WTC11 (cell line): ENCODE measurements around the gene RYR3. TPM values are rescaled to one million over a fixed set of nuclear protein-coding genes. Genes with fewer than 3 reads are reported as not detected.

ENCODE experiments used
- ATAC-seq: fragments of 200-7000 bp; cut with Tn5 transposase; 2 replicates; pipeline ENCODE4 v1.10.0; 2021; ENCODE audit warnings: mild to moderate bottlenecking, moderate library complexity
- CTCF ChIA-PET: fragments of 300-600 bp; sonication (Branson Sonifier 250); formaldehyde crosslinking; loops from one replicate; lab custom pipeline; 2021; ENCODE audit warnings: antibody characterized with exemption; lab: Charles Lee
- POLR2A ChIA-PET: fragments of 350-600 bp; sonication (Branson Sonifier 250); formaldehyde crosslinking; loops from one replicate; lab custom pipeline; 2021; ENCODE audit warnings: antibody characterized with exemption; lab: Charles Lee
- DNase-seq: peaks from one replicate; pipeline ENCODE4 v3.0.0; 2021; ENCODE audit warnings: low spot score
- H3K27ac Mint-ChIP-seq: 2 replicates; pipeline ENCODE4 v1.8.0; 2021; ENCODE audit warnings: mixed read lengths
- H3K27me3 Mint-ChIP-seq: 2 replicates; pipeline ENCODE4 v1.8.0; 2021; ENCODE audit warnings: low read depth, mild to moderate bottlenecking, moderate library complexity, mixed read lengths
- H3K36me3 Mint-ChIP-seq: 2 replicates; pipeline ENCODE4 v1.8.0; 2021; ENCODE audit warnings: mixed read lengths
- H3K4me1 Mint-ChIP-seq: 2 replicates; pipeline ENCODE4 v1.8.0; 2022; ENCODE audit warnings: mixed read lengths
- H3K4me3 Mint-ChIP-seq: 2 replicates; pipeline ENCODE4 v1.8.0; 2021; ENCODE audit warnings: mild to moderate bottlenecking, moderate library complexity, mixed read lengths
- H3K9me3 Mint-ChIP-seq: 2 replicates; pipeline ENCODE4 v1.8.0; 2021; ENCODE audit warnings: mixed read lengths
- AFF4 ChIP-seq: sonication (generic); formaldehyde crosslinking; IDR thresholded peaks from 2 replicates; pipeline ENCODE4 v1.8.1; 2023; ENCODE audit warnings: mild to moderate bottlenecking, missing genetic modification reagents, borderline replicate concordance
- AR ChIP-seq: fragments of 250-450 bp; sonication (Bioruptor Pico); IDR thresholded peaks from 2 replicates; pipeline ENCODE4 v1.9.0; 2021; ENCODE audit warnings: mild to moderate bottlenecking
- CREB1 ChIP-seq: sonication (generic); formaldehyde crosslinking; IDR thresholded peaks from 2 replicates; pipeline ENCODE4 v1.8.0; 2023; ENCODE audit warnings: mild to moderate bottlenecking, missing genetic modification reagents
- GABPB1 ChIP-seq: sonication (generic); formaldehyde crosslinking; IDR thresholded peaks from 2 replicates; pipeline ENCODE4 v1.8.1; 2023; ENCODE audit warnings: mild to moderate bottlenecking, missing genetic modification reagents
- GRHL2 ChIP-seq: fragments of 250-450 bp; sonication (Bioruptor Pico); IDR thresholded peaks from 2 replicates; pipeline ENCODE4 v1.8.0; 2022; ENCODE audit warnings: mild to moderate bottlenecking, moderate library complexity; ENCODE audit not compliant: insufficient replicate concordance, severe bottlenecking
- HMGA2 ChIP-seq: fragments of 250-450 bp; sonication (Bioruptor Pico); IDR thresholded peaks from 2 replicates; pipeline ENCODE4 v1.4.0; 2021; ENCODE audit warnings: mild to moderate bottlenecking, moderate library complexity
- MAX ChIP-seq: sonication (generic); formaldehyde crosslinking; IDR thresholded peaks from 2 replicates; pipeline ENCODE4 v1.8.0; 2022; ENCODE audit warnings: mild to moderate bottlenecking, missing genetic modification reagents
- MLX ChIP-seq: sonication (generic); formaldehyde crosslinking; IDR thresholded peaks from 2 replicates; pipeline ENCODE4 v1.8.1; 2023; ENCODE audit warnings: mild to moderate bottlenecking, missing genetic modification reagents, moderate library complexity
- MXD4 ChIP-seq: fragments of 250-450 bp; sonication (Bioruptor Pico); IDR thresholded peaks from 2 replicates; pipeline ENCODE4 v1.8.0; 2021; ENCODE audit warnings: mild to moderate bottlenecking, moderate library complexity, borderline replicate concordance
- NFYB ChIP-seq: sonication (generic); formaldehyde crosslinking; conservative IDR thresholded peaks from 2 replicates; pipeline ENCODE4 v1.8.0; 2022; ENCODE audit warnings: low read depth, missing genetic modification reagents
- SMAD3 ChIP-seq: sonication (generic); formaldehyde crosslinking; IDR thresholded peaks from 2 replicates; pipeline ENCODE4 v1.8.0; 2022; ENCODE audit warnings: missing genetic modification reagents, mild to moderate bottlenecking, borderline replicate concordance
- SMAD4 ChIP-seq: sonication (generic); formaldehyde crosslinking; IDR thresholded peaks from 2 replicates; pipeline ENCODE4 v1.8.0; 2022; ENCODE audit warnings: mild to moderate bottlenecking, missing genetic modification reagents
- TCF7 ChIP-seq: sonication (generic); formaldehyde crosslinking; IDR thresholded peaks from 2 replicates; pipeline ENCODE4 v1.8.0; 2022; ENCODE audit warnings: mild to moderate bottlenecking, low read depth, missing genetic modification reagents, moderate library complexity
- ZBTB21 ChIP-seq: sonication (generic); formaldehyde crosslinking; IDR thresholded peaks from 2 replicates; pipeline ENCODE4 v1.8.1; 2023; ENCODE audit warnings: mild to moderate bottlenecking, missing genetic modification reagents, borderline replicate concordance
- ZNF263 ChIP-seq: sonication (generic); formaldehyde crosslinking; IDR thresholded peaks from 2 replicates; pipeline ENCODE4 v1.8.1; 2022; ENCODE audit warnings: low read depth, mild to moderate bottlenecking, moderate library complexity, missing genetic modification reagents
- ZNF416 ChIP-seq: fragments of 250-450 bp; sonication (Bioruptor Pico); IDR thresholded peaks from 2 replicates; pipeline ENCODE4 v1.9.0; 2021; ENCODE audit warnings: mild to moderate bottlenecking, inconsistent platforms
- total RNA-seq: library from RNA; stranded (reverse); gene quantifications from 3 replicates; pipeline ENCODE4 v1.2.3, GENCODE V29; 2021
- TF ChIP-seq, protein P1 (sequence below): sonication (generic); formaldehyde crosslinking; IDR thresholded peaks from 2 replicates; pipeline ENCODE4 v1.8.0; 2022; ENCODE audit warnings: mild to moderate bottlenecking, missing genetic modification reagents
- TF ChIP-seq, protein P2 (sequence below): sonication (generic); formaldehyde crosslinking; conservative IDR thresholded peaks from 2 replicates; pipeline ENCODE4 v1.8.1; 2023; ENCODE audit warnings: mild to moderate bottlenecking, low read depth, missing genetic modification reagents, moderate library complexity

The RYR3 gene
- total RNA-seq, 1 experiment from 2014 or later, result 1.4 TPM

DNA sequence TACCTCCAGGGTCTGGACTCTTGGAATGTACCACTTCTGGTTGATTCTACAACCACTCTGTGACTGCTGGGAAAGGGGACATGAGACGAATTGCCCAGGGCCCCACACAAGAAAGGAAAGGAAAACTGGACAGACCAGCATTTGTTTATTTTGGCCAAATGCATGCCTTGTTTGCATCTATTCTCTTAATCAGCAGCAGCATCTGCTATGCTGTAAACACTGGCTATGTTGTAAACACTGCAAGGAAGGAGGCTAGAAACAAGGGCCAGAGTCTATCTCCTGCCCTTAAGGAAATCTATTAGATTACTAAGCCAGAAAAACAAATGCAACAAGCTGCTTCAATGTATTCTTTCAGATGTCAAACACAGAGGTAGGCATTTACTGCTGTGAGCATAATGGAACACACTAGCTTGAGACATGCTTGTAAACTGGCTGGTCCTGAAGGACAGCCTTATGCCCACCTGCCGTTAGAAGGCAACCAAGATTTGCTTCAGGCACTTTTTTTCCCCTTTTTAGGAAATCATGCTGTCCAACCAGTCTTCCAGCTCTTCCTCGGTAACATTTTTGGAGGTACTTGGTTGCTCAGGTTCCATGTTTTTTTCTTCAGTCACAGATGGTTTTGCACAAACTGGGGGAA lies 555.5 kb downstream of the RYR3 start:
- ATAC-seq, result no peak; the same call in 1 of the 2 replicates
- CTCF ChIA-PET, result no interaction called here
- Mint-ChIP-seq H3K4me1 (peaks cover 13% of the 10 kb centered on the region), H3K27ac (no peak overlapping the region), H3K4me3 (no peak overlapping the region), H3K27me3 (no peaks in the 10 kb centered on the region), H3K9me3 (no peaks in the 10 kb centered on the region), H3K36me3 (no peaks in the 10 kb centered on the region)
- TF ChIP-seq AFF4 (CRISPR knock-in tag) (no peak), AR (CRISPR knock-in tag) (no peak), CREB1 (no peak), ZNF416 (CRISPR knock-in tag) (no peak), MXD4 (CRISPR knock-in tag) (no peak), NFYB (CRISPR knock-in tag) (no peak), SMAD4 (CRISPR knock-in tag) (no peak), MAX (no peak), ZNF263 (CRISPR knock-in tag) (no peak), MLX (no peak)
- TF ChIP-seq, protein P1, sequence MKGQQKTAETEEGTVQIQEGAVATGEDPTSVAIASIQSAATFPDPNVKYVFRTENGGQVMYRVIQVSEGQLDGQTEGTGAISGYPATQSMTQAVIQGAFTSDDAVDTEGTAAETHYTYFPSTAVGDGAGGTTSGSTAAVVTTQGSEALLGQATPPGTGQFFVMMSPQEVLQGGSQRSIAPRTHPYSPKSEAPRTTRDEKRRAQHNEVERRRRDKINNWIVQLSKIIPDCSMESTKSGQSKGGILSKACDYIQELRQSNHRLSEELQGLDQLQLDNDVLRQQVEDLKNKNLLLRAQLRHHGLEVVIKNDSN (CRISPR knock-in tag), result no peak
- DNase-seq, result no peak
- POLR2A ChIA-PET, result no interaction called here

DNA sequence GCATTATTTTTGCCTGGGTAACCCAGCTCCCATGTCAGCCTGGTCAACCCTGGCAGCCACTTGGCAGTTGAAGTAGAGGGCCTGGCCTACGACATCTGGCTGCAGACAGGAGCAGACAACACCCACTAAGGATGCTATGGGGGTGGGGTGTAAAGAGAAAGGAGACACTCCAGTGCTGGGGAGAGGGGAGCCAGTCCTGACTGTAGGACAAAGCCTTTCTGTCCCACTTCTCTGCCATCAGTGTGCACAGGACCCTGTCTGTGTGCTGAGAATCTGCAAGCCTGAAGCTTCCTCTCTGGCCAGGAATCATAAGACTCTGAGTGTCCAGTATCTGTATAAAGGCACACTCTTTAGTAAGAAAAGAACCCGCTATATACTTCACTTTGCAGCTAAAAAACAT lies 561.2 kb downstream of the RYR3 start:
- H3K27me3 Mint-ChIP-seq, result no peaks in the 10 kb centered on the region
- DNase-seq (no peak), ATAC-seq (peak; percentile 78)
- no peaks in the 10 kb centered on the region for H3K36me3 Mint-ChIP-seq
- H3K4me1 Mint-ChIP-seq, result peaks cover 14% of the 10 kb centered on the region
- H3K4me3 Mint-ChIP-seq, result no peak overlapping the region
- H3K9me3 Mint-ChIP-seq, result no peaks in the 10 kb centered on the region
- TF ChIP-seq AR (CRISPR knock-in tag) (no peak), GRHL2 (CRISPR knock-in tag) (no peak), ZBTB21 (CRISPR knock-in tag) (no peak), TCF7 (CRISPR knock-in tag) (no peak), SMAD3 (no peak), GABPB1 (CRISPR knock-in tag) (no peak), HMGA2 (CRISPR knock-in tag) (no peak)
- TF ChIP-seq, protein P2, sequence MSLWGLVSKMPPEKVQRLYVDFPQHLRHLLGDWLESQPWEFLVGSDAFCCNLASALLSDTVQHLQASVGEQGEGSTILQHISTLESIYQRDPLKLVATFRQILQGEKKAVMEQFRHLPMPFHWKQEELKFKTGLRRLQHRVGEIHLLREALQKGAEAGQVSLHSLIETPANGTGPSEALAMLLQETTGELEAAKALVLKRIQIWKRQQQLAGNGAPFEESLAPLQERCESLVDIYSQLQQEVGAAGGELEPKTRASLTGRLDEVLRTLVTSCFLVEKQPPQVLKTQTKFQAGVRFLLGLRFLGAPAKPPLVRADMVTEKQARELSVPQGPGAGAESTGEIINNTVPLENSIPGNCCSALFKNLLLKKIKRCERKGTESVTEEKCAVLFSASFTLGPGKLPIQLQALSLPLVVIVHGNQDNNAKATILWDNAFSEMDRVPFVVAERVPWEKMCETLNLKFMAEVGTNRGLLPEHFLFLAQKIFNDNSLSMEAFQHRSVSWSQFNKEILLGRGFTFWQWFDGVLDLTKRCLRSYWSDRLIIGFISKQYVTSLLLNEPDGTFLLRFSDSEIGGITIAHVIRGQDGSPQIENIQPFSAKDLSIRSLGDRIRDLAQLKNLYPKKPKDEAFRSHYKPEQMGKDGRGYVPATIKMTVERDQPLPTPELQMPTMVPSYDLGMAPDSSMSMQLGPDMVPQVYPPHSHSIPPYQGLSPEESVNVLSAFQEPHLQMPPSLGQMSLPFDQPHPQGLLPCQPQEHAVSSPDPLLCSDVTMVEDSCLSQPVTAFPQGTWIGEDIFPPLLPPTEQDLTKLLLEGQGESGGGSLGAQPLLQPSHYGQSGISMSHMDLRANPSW, result no peak
- ChIA-PET CTCF (interaction anchor here (1.5 kb wide), 1 partner anchor 92 kb away, joined by 8 read pairs; no protein-coding TSS in a partner anchor), POLR2A (no interaction called here)
- no peak overlapping the region for H3K27ac Mint-ChIP-seq
